RWPE2 (cell line): ENCODE results near the gene CACNA1B.

Source experiments
- ATAC-seq: fragments of 200-7000 bp; cut with Tn5 transposase; 3 replicates; pipeline ENCODE4 v1.9.1; 2021; ENCODE audit warnings: low read depth
- DNase-seq: peaks from one replicate; pipeline ENCODE4 v3.0.0-alpha.2; 2020; ENCODE audit warnings: low spot score
- H3K27ac ChIP-seq: fragments of 450-650 bp; 2 replicates; pipeline ENCODE4 v1.5.1; 2017; ENCODE audit warnings: mild to moderate bottlenecking; ENCODE audit not compliant: poor library complexity, severe bottlenecking
- H3K27me3 ChIP-seq: fragments of 250-450 bp; sonication (Bioruptor Pico); 2 replicates; pipeline ENCODE4 v1.5.1; 2021; ENCODE audit warnings: mild to moderate bottlenecking, moderate library complexity; ENCODE audit not compliant: insufficient read depth, poor library complexity, severe bottlenecking
- H3K36me3 ChIP-seq: fragments of 250-450 bp; sonication (Bioruptor Pico); 2 replicates; pipeline ENCODE4 v1.5.1; 2020; ENCODE audit warnings: low read depth, mild to moderate bottlenecking, moderate library complexity
- H3K4me1 ChIP-seq: fragments of 250-450 bp; sonication (Bioruptor Pico); 2 replicates; pipeline ENCODE4 v1.5.1; 2021; ENCODE audit warnings: mild to moderate bottlenecking, moderate library complexity; ENCODE audit not compliant: insufficient read depth, poor library complexity, severe bottlenecking
- H3K4me3 ChIP-seq: fragments of 250-450 bp; sonication (Bioruptor Pico); 2 replicates; pipeline ENCODE4 v1.5.1; 2021; ENCODE audit warnings: mild to moderate bottlenecking, moderate library complexity; ENCODE audit not compliant: severe bottlenecking
- H3K9me3 ChIP-seq: fragments of 250-450 bp; sonication (Bioruptor Pico); 2 replicates; pipeline ENCODE4 v1.5.1; 2021; ENCODE audit warnings: mild to moderate bottlenecking, moderate library complexity; ENCODE audit not compliant: severe bottlenecking
- CTCF ChIP-seq: fragments of 450-650 bp; IDR thresholded peaks from one replicate; pipeline ENCODE4 v1.5.1; 2017; ENCODE audit warnings: mild to moderate bottlenecking, moderate library complexity; ENCODE audit not compliant: poor library complexity, severe bottlenecking

The CACNA1B gene

GRCh38 chr9:137970098-137970497, 92.5 kb downstream of the CACNA1B start:
- no peak overlapping the region for H3K27ac ChIP-seq
- no peaks in the 10 kb centered on the region for H3K27me3 ChIP-seq
- no peak for TF ChIP-seq CTCF
- H3K4me1 ChIP-seq, result no peaks in the 10 kb centered on the region
- ATAC-seq (no peak), DNase-seq (peak; percentile 15)
- H3K4me3 ChIP-seq, result no peak overlapping the region
- no peaks in the 10 kb centered on the region for H3K9me3 ChIP-seq
- H3K36me3 ChIP-seq, result no peaks in the 10 kb centered on the region

GRCh38 chr9:137970686-137971476, 93.3 kb downstream of the CACNA1B start:
- Histone ChIP-seq H3K36me3 (no peaks in the 10 kb centered on the region), H3K4me1 (no peaks in the 10 kb centered on the region), H3K27me3 (no peaks in the 10 kb centered on the region), H3K4me3 (no peak overlapping the region), H3K27ac (no peak overlapping the region), H3K9me3 (no peaks in the 10 kb centered on the region)
- TF ChIP-seq CTCF, result no peak
- ATAC-seq (no peak), DNase-seq (peak; percentile 42)

- no peak for ATAC-seq
- Histone ChIP-seq H3K4me3 (no peak overlapping the region), H3K36me3 (no peaks in the 10 kb centered on the region), H3K27me3 (no peaks in the 10 kb centered on the region), H3K4me1 (no peaks in the 10 kb centered on the region), H3K9me3 (no peaks in the 10 kb centered on the region), H3K27ac (no peak overlapping the region)
- no peak for TF ChIP-seq CTCF
- DNase-seq, result peak; percentile 45
These were observed 94.0 kb downstream of the CACNA1B start for GRCh38 chr9:137971477-137972138.

GRCh38 chr9:137972355-137972987, 94.9 kb downstream of the CACNA1B start:
- no peak for TF ChIP-seq CTCF
- H3K9me3 ChIP-seq, result no peaks in the 10 kb centered on the region

More at GRCh38 chr9:137972355-137972987, 94.9 kb downstream of the CACNA1B start:
- no peak overlapping the region for H3K27ac ChIP-seq
- no peaks in the 10 kb centered on the region for H3K36me3 ChIP-seq
- no peak overlapping the region for H3K4me3 ChIP-seq
- ATAC-seq (no peak), DNase-seq (peak; percentile 21)
- H3K4me1 ChIP-seq, result no peaks in the 10 kb centered on the region
- no peaks in the 10 kb centered on the region for H3K27me3 ChIP-seq
